Measurements from ENCODE around the gene LTBP4.

Gene LTBP4

DNA sequence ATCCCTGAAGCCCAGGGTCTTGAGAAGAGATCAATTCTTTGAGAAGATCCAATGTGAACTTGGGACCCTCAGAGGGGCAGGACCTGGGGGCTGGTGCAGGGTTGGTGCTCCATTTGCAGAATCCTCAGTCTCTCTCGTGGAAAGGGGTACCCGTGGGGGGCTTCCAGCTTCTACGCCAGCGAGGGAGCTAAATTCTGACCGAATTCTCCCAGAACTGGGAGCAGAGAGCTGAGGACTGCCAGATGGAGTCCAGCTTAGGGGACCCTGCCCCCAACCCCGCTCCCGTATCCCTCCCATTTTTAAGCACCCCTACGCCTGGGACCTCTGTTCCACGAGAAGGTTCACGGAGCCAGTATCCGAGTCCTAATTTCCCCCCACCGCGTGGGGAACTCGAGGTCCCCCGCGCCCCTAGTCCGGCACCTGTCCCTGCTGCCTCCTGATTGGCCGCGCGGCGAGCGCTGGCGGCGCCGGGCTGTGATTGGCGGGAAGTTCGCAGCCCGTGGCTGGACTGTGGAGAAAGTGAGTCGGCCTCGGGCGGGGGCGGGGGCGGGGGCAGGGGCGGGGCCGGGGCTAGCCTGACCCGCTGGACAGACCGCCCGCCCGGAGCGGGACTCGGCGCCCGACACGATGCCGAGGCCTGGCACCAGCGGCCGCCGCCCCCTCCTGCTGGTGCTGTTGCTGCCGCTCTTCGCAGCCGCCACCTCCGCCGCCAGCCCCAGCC lies 4.4 kb upstream of the LTBP4 start:
- DNase-seq = no peak

DNA sequence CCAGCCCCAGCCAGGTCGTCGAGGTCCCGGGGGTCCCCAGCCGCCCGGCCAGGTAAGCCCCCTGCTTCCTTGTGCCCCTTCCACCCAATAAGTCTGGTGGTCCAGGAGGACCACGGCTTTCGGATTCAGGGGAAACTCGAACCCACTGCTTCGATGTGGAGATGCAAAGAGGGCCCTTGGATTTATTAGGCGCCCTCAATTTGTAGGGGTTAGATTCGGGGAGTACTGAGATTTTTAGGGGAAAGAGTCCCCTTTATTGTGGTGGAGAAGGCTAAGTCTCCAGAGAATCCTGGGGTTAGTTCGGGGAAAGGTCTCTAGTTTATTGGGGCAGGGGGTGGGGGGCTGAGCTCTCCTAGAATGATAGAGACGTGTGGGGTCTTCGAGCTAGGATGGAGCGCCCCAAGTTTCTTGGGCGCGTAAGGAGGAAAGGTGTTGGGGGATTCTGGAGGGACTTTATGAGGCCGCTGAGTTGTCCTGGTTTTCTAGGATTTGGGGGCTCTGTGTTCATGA lies 3.8 kb upstream of the LTBP4 start:
- DNase-seq = no peak

- DNase-seq = peak; percentile 90
Observed at GRCh38 chr19:40598121-40598917, 2.9 kb upstream of the LTBP4 start.

DNA sequence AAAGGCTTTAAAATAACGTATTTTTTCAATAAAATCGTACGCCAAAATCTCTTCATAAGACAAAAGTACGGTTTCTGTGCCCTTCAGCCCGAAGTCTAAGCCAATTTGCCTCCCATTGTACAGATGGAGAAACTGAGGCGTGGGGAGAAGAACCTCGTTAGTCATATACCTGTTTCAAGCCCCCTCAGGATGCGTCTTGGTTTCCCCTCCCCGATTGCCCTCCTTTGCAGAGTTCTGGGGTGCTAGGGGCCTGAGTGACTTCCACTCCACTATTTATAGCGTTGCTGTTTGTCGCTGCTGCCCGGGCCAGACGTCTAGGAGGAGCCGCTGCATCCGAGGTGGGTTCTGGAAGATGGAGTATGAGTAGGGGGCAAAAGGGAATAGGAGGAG lies 2.3 kb upstream of the LTBP4 start:
- DNase-seq = no peak

- DNase-seq = no peak
Observed at GRCh38 chr19:40599331-40599901, 1.8 kb upstream of the LTBP4 start.

- no peak for DNase-seq
Observed at GRCh38 chr19:40599902-40600569, 1.1 kb upstream of the LTBP4 start.

DNA sequence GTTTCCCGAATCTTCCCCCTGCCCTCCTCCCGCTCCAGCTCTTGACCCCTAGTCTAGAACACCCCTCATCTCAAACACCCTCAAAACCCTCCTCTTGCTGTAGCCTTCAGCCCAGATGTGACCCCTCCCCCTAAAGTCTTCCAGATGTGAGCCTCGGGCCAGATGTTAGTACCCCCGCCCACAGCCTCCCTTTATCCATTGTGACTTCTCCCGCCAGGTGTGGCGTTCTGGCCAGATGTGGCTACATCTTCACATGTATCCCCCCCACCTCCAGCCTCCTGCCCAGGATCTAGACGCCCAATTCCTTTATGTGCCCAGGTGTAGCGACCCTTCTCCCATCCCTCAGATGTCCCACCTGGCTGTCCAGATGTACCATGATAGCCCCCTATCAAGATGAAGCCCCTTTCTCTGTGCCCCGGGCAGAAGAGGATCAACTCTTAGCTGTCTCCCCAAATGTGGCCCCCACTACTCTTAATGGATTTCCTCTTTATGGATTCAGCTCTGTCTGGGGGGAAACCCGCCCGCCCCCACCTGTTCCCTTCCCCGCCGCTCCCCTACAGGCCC lies 517 bp upstream of the LTBP4 start:
- no peak for DNase-seq

- no peak for DNase-seq
Observed at GRCh38 chr19:40603071-40603388, 1.9 kb downstream of the LTBP4 start.

DNA sequence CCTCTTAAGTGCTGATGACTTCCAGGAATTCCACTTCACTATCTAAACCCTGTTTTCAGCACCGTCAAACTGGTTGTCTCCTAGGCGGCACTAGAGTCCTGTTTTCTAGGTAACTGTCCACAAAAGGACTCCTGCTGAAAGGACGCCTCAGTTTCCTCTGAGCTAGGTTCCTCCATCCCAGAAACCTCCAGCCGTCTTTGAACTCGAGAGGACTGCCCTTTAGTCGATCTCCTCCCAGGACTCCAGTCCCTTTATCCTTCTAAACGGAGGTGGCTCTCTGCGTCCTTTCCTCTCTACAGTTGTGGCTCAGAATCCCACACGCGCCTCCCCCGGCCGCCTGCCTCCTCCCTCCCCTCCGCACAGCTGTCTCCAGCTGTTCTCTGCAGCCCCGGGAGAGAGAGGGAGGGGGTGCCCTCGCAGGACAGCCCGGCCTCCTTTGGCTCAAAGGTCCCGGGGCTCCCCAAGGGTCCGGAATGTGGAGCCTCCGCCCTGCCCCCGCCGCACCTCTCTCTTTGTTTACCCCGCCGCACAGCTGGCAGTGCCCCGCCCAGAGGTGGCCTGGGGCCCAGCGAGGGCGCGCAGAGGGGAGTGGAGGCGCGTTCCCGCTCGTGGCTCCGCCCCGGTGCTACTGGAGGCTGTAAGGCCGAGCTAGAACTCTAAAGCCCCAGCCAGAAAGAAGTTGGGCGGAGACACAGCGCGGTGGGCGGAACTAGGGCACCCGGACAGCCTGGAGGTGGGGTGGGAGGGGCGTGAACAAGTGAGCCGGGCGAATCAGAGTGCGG lies 2.4 kb downstream of the LTBP4 start:
- DNase-seq = peak; percentile 88

DNA sequence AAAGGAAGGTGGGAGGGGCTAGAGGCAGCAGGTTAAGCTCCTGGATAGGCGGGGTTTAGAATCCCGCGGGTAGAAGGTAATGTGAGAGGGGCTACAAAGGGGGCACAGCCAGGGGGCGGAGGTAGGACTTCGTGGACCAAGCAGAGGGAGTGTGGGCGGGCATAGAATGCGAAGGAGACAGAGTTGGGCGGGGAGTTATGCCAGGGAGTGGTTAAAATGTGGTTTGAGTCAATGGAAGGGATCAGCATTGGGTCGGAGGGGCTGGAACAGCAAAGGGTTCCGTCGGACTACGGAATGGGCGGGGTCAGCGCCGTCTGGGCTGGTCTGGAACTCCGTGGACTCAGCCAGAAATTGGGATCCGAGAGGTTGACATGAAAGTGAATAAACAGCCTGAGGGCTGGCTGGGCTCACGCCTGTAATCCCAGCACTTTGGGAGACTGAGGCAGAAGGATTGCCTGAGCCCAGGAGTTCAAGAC lies 3.0 kb downstream of the LTBP4 start:
- DNase-seq = no peak

- no peak for DNase-seq
Observed at GRCh38 chr19:40604647-40605215, 3.6 kb downstream of the LTBP4 start.

- DNase-seq = peak; percentile 40
Observed at GRCh38 chr19:40605216-40605971, 4.2 kb downstream of the LTBP4 start.

DNA sequence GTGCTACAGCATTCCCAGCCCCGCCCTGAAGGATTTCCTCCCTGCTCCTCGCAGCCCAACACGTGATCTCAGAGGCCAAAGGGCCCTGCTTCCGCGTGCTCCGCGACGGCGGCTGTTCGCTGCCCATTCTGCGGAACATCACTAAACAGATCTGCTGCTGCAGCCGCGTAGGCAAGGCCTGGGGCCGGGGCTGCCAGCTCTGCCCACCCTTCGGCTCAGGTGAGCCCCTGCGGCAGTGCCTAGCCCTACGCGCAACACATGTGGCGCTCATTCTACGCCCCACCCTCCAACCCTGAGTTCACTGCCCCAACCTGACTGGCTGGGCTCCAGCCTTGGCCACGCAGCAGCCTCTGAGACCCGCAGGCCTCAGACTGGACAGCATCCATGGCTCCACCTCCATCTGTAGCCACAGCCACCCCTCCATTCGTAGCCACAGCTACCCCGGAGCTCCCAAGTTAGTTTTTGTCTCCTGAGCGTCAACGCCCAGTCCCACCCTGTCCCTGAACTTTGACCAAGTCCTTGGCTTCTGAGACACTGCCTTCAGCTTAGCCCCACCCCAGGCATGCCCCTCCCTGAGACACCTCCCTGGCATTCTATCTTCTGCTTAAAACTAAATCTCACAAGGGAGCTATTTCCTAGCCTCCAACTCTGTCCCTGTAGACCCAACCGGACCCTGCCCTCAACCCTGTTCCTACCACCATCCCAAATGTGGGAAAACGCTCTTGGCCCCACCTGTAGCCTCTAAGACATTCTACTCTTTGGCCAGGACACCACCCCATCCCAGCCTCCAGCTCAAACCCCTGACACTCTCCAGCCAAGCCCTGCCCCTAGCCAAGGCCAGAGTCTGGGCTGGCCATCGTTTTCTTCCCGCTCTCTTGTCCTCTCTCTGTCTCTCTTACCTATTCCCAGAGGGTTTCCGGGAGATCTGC lies 6.4 kb downstream of the LTBP4 start:
- DNase-seq = no peak

GRCh38 chr19:40608240-40608621 lies 7.1 kb downstream of the LTBP4 start:
- DNase-seq = no peak

DNA sequence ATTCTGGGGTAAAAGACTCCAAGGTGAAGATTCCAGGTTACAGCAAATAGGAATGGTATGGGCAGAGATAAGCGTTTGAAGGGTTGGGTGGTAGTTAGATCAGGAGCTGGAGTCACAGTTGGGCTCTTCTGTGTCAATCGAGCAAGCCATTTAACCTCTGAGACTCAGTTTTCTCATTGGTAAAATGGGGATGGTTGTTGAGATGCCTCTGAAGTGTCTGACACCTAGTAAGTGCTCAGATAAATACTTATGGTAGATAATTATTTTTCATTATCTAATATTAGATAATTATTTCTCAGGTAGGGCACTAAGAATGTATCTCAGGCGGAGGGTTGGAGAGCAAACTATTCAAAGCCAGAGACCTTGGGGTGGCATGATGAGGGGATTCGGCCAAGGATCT lies 7.8 kb downstream of the LTBP4 start:
- no peak for DNase-seq

DNA sequence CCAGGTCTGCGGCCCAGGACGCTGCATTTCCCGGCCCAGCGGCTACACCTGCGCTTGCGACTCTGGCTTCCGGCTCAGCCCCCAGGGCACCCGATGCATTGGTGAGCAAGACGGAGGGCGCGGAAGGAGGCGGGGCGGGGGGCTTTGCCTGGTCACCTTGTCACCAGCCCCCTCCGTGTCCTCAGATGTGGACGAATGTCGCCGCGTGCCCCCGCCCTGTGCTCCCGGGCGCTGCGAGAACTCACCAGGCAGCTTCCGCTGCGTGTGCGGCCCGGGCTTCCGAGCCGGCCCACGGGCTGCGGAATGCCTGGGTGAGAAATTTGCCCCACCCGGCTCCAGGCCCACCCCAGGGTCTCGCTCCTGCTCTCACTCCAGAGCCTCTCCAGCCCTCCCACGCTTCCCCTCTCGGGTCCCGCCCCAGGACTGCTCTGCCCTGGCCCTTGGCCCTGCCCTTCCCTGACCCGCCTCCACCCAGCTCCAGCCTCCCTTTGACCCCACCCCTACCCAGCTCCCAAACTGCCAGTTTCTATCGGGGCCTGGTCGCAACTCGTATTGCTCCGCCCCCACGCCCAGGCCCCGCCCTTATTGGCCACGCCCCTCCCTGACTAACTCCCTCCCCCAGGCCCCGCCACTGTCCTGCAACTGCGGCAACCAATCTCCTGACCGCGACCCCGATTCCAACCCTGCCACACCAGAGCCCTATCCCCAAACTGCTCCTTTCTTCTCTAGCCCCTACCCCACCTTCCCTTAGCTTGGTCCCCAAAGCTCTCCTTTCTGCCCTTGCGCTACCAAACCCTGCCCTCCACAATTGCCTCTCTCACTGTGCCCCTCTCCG lies 8.6 kb downstream of the LTBP4 start:
- peak; percentile 75 for DNase-seq

- DNase-seq = no peak
Observed at GRCh38 chr19:40610396-40611064, 9.4 kb downstream of the LTBP4 start.

DNA sequence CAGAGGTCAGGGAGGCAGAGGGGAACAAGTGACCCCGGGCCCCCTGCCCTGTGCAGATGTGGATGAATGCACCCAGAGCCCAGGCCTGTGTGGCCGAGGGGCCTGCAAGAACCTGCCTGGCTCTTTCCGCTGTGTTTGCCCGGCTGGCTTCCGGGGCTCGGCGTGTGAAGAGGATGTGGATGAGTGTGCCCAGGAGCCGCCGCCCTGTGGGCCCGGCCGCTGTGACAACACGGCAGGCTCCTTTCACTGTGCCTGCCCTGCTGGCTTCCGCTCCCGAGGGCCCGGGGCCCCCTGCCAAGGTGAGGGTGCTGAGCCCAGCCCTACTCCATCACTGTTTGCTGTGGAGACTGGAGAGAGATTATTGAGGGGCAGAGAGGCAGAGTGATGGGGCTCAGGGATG lies 9.9 kb downstream of the LTBP4 start:
- DNase-seq = no peak

All from fibroblast of skin of abdomen (primary cell).